ENCODE measurements around the gene CPNE6.

The CPNE6 gene

DNA sequence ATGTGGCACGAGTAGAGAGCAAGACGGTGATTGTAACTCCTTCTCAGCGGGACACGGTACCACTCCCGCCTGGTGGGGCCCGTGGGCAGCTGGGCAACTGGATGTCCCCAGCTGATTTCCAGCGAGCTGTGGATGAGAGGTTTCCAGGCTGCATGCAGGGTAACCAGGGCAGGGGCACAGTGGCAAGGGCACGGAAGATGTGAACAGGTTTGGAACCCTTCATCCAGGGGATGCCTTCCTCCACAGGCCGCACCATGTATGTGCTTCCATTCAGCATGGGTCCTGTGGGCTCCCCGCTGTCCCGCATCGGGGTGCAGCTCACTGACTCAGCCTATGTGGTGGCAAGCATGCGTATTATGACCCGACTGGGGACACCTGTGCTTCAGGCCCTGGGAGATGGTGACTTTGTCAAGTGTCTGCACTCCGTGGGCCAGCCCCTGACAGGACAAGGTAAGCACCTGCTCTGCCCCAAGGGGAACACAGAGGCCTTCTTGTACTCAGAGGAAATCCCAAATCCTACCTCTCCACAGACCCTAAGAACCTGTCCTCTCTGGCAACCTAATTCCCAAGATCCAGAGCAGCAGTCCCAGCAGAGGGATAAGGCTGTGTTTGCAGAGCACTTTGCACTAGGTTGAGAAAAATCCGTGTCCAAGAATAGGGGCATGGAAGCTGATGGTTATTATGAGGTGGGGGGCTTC is 27.0 kb downstream of the CPNE6 start:
- H3K79me2 ChIP-seq, result peaks cover 14% of the 10 kb centered on the region
- H3K27me3 ChIP-seq (ENCODE audit: control insufficient read depth, insufficient read depth, low read length), result no peaks in the 10 kb centered on the region
- no peak overlapping the region for H3K4me3 ChIP-seq (ENCODE audit: low read depth, low read length)
- H3K9ac ChIP-seq, result no peak overlapping the region
- no peaks in the 10 kb centered on the region for H3K9me3 ChIP-seq (ENCODE audit: control insufficient read depth, low read length)
- no peak overlapping the region for H2AFZ ChIP-seq
- H3K4me1 ChIP-seq, result peaks cover 23% of the 10 kb centered on the region
- H3K27ac ChIP-seq, result peak overlapping the region; percentile 62
- H3K4me2 ChIP-seq (ENCODE audit: low read length), result no peak overlapping the region
- no peaks in the 10 kb centered on the region for H3K36me3 ChIP-seq (ENCODE audit: control insufficient read depth, insufficient read depth, low read length)
- TF ChIP-seq, protein P1, sequence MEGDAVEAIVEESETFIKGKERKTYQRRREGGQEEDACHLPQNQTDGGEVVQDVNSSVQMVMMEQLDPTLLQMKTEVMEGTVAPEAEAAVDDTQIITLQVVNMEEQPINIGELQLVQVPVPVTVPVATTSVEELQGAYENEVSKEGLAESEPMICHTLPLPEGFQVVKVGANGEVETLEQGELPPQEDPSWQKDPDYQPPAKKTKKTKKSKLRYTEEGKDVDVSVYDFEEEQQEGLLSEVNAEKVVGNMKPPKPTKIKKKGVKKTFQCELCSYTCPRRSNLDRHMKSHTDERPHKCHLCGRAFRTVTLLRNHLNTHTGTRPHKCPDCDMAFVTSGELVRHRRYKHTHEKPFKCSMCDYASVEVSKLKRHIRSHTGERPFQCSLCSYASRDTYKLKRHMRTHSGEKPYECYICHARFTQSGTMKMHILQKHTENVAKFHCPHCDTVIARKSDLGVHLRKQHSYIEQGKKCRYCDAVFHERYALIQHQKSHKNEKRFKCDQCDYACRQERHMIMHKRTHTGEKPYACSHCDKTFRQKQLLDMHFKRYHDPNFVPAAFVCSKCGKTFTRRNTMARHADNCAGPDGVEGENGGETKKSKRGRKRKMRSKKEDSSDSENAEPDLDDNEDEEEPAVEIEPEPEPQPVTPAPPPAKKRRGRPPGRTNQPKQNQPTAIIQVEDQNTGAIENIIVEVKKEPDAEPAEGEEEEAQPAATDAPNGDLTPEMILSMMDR (IDR thresholded peaks at IDR 0.05), result no peak

DNA sequence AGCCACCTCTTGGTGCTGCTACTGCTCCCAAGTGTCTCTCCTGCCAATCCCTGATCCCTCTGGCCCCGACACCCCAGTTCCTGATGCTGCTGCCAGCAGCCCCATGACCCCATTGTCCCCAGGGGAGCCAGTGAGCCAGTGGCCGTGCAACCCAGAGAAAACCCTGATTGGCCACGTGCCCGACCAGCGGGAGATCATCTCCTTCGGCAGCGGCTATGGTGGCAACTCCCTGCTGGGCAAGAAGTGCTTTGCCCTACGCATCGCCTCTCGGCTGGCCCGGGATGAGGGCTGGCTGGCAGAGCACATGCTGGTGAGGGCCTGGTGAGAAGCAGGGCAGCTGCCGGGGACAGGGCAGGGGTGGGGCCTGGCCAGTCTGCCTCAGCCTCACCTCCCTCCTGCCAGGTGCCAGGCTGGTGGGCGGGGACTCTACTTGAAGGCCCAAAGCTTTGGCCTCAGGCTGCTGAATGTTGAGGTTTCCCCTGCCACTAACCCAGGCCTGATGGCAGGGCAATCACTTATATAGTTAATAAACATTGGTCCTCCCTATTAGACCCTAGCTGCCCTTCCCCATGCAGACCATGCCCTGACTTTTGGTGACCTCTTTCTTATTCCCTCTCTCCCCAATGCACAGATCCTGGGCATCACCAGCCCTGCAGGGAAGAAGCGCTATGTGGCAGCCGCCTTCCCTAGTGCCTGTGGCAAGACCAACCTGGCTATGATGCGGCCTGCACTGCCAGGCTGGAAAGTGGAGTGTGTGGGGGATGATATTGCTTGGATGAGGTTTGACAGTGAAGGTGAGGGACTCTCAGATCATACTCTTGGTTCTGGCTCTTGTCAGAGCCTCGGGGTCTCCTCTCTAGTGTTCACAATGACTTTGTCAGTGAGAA is 27.8 kb downstream of the CPNE6 start:
- Histone ChIP-seq H3K4me1 (peaks cover 18% of the 10 kb centered on the region), H3K4me3 (ENCODE audit: low read depth, low read length) (no peak overlapping the region), H3K79me2 (peaks cover 18% of the 10 kb centered on the region), H3K27ac (peak overlapping the region; percentile 62), H2AFZ (peak overlapping the region; percentile 34), H3K9me3 (ENCODE audit: control insufficient read depth, low read length) (no peaks in the 10 kb centered on the region), H3K4me2 (ENCODE audit: low read length) (no peak overlapping the region), H3K9ac (no peak overlapping the region), H3K27me3 (ENCODE audit: control insufficient read depth, insufficient read depth, low read length) (no peaks in the 10 kb centered on the region), H3K36me3 (ENCODE audit: control insufficient read depth, insufficient read depth, low read length) (no peaks in the 10 kb centered on the region)
- TF ChIP-seq, protein P1 (IDR thresholded peaks at IDR 0.05), result no peak

- Histone ChIP-seq H3K4me2 (ENCODE audit: low read length) (no peak overlapping the region), H3K9me3 (ENCODE audit: control insufficient read depth, low read length) (no peaks in the 10 kb centered on the region), H3K9ac (no peak overlapping the region), H3K4me3 (ENCODE audit: low read depth, low read length) (no peak overlapping the region), H3K27me3 (ENCODE audit: control insufficient read depth, insufficient read depth, low read length) (no peaks in the 10 kb centered on the region), H3K27ac (peak overlapping the region; percentile 62), H3K4me1 (peaks cover 13% of the 10 kb centered on the region), H3K36me3 (ENCODE audit: control insufficient read depth, insufficient read depth, low read length) (no peaks in the 10 kb centered on the region), H3K79me2 (peaks cover 18% of the 10 kb centered on the region), H2AFZ (no peak overlapping the region)
- TF ChIP-seq, protein P1 (IDR thresholded peaks at IDR 0.05), result no peak
Observed at GRCh38 chr14:24100197-24100981, 29.0 kb downstream of the CPNE6 start.

DNA sequence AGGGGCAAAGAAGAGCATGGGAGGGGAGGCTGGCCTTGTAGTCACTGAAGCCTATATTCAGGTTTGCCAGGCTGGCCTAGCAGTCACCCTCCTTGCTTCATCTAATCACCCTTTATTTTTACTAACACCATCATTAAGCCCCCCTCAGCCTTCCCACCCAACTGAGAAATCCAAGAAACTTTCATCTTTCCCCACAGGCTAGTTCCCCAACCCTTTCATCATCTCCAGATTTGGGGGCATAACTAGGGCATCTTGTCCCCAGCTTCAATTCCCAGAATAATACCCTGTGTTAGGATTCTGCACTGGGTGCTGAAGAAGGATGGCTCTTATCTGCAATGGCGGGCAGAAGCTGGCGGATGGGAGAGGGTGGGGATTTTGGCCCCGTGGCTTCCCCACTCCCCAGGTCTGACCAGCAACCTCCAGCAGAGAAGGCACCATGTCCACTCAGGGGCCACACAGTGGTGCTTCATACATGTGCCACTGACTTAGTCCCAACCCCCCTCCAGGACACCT is 29.7 kb downstream of the CPNE6 start:
- no peak overlapping the region for H3K4me3 ChIP-seq (ENCODE audit: low read depth, low read length)
- no peak overlapping the region for H3K27ac ChIP-seq
- H3K79me2 ChIP-seq, result peaks cover 18% of the 10 kb centered on the region
- no peak overlapping the region for H2AFZ ChIP-seq
- no peaks in the 10 kb centered on the region for H3K27me3 ChIP-seq (ENCODE audit: control insufficient read depth, insufficient read depth, low read length)
- TF ChIP-seq, protein P1 (IDR thresholded peaks at IDR 0.05), result no peak
- H3K4me1 ChIP-seq, result peaks cover 12% of the 10 kb centered on the region
- H3K9me3 ChIP-seq (ENCODE audit: control insufficient read depth, low read length), result no peaks in the 10 kb centered on the region
- no peaks in the 10 kb centered on the region for H3K36me3 ChIP-seq (ENCODE audit: control insufficient read depth, insufficient read depth, low read length)
- no peak overlapping the region for H3K4me2 ChIP-seq (ENCODE audit: low read length)
- no peak overlapping the region for H3K9ac ChIP-seq

All from parathyroid adenoma (tissue), 2 donors.